Activated CD4-positive, alpha-beta T cell treated with anti-CD3 and anti-CD28 coated beads, Interleukin-2, amount 50 U/mL, for 16 hours (primary cell): ENCODE results near the gene COX10.
"Not testable (repeated sequence)": the region's sequence is repeated elsewhere in the genome, so short reads cannot be mapped to it uniquely, and the experiment has no call there.

ENCODE experiments used
- DNase-seq: peaks from one replicate; pipeline ENCODE4 v3.0.0-alpha.2; 2020

The COX10 gene

DNA sequence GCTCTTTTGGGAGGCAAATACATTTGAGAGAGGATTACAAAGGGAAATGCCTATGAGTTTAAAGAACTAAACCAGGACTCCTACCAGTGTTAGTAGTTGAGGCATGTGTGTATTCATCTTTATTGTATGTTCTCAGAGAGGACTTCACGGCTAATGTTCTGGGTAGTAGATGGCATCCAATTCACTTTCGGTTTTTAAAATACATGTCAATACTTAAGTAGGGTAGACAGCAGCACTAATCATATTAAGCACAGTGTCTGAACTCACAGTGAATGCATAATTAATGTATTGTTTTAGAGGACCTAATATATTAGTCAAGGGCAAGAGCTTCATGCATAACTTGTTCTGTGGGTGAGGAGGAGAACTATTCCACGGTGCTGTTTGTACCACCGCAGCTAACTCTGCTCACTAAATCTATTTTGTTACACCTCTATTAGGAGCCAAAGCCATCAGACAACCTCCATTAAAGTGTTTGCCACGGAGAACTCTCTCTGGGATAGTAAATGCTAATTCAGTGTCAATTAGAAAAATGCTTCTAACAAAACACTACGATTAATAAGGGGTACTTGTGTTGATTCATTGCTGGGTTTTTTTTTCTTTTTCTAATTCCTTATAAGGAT lies 56.3 kb downstream of the COX10 start:
- no peak for DNase-seq

DNA sequence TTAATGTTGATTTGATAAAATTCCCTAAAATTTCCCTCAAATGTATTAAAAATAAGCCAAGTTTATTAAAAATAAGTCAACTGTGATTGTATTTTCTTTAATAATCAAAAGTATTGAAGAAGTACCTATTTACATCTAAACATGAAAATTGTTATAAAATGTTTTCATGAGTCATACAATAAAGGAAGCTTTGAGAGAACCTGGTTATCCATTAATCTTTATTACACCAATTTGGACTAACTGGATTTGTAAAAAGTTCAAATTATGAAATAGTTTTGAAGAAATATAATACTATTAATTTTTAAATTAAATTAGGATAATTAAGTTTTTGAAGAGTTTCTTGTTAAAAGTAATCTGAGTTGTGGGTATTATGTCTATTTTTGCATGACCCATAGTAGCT lies 63.8 kb downstream of the COX10 start:
- DNase-seq = no peak

DNA sequence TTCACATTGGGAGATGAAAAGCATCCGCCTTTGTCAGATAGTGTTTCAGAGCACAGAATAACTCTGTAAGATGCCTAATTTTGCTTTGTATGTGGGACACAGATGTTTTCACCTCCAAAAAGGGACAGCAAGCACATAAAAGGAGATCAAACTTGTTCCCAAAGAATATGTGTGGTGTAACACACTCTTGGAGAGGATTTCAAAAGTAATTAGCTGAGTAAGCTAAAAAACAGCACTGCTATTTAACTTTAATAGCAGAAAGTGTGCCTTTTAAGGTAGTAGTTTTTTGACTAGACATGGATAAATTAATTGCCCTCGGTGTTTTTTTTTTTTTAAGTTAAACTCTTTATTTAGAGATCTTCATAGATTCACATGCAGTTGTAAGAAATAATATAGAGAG lies 65.2 kb downstream of the COX10 start:
- DNase-seq = no peak

DNA sequence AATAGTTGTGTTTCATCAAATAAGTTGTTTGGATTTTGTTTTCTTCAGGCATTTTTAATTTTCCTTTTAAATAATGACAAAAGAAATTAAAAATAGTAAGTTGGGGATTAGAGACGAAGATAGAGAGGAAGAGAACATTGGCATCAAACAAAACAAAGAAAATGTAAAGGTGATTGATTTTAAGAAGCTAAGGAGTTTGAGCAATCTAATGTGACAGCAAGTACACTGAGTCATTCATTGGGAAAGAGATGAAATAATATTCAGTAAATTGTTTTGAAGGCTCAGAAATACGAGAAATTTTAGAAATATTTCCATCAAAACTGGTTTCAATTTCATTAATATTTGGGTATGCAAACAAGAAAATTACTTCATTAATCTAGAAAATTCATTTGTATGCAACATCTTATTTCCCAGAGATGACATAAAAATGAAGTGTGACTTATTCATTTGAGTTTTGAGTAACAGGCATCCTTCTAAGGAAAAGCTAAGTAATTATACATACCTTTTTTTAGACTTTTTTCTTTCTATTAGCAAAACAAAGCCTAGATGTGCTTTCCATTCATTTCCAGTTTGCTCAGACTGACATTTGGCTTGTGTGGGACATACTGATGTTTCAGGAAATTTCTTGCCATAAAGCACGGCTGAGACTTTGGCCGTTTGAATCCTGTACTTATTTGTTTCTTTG lies 66.7 kb downstream of the COX10 start:
- no peak for DNase-seq

DNA sequence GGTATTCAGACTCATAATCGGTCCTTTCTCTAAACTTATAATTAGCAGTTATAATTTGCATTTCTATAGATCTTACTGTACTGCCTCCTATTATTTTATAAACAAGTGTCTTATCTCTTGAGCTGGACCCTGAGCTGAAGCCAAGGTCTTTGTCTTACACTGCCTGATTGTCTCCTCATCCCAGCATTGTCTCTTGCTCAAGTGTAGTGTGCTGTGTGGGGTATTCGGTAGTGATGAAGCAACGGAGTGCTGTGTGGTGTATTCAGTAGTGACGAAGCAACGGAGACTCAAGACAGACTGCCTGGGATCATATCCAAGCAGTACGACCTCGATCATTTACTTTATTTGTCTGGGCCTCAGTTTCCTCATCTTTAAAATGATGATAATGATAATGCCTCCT lies 69.3 kb downstream of the COX10 start:
- no peak for DNase-seq

DNA sequence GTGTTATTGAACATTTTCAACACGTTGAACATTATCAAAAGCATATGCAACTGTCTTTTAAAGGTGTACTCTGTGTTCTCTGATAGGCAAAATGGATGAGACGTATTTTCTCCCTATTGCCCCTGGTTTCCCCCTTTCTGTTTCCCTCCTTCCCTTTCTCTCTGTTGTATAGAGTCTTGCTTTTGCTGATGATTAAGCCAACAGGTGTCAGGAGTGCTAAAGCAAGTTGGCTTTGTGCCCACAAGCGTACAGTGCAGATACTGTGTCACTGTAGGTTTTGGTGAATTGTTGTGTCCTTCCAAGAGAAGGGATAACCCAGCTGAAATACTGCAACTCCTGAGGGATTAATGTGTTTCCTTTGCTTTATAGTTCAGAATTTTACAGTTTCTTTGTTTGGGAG lies 74.4 kb downstream of the COX10 start:
- DNase-seq = no peak

DNA sequence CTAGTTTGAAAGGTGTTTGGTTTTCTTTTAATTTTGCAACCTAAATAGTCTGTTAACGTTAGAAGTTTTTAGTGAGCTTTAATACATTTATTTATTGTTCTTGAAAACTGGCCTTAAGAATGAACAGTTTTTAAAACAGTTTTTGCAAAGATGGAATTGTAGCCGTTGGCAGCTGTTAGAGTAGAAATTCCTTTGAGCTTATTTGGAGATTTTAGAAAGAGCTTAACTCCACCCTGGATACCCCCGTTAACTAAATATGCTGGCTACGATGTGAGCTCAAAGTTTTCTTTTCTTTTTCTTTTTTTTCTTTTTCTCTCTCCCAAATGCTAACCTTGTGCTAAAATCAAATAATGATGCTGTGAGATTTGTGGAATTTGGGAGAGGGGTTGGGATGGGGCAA lies 75.2 kb downstream of the COX10 start:
- DNase-seq = no peak

DNA sequence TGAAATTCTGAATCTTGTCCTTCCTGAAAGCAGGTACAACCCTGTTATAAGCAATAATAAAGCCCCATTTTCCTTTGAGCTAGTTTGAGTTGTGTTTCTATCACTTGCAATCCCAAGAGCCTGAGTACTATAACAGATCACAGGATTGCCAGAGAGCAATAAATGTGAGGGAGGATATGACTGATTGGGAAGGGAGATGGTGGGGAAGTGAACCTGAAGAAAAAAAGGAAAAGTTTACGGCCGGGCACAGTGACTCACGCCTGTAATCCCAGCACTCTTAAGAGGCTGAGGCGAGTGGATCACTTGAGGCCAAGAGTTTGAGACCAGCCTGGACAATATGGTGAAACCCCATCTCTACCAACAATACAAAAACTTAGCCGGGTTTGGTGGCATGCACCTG lies 80.4 kb downstream of the COX10 start:
- DNase-seq = no peak

DNA sequence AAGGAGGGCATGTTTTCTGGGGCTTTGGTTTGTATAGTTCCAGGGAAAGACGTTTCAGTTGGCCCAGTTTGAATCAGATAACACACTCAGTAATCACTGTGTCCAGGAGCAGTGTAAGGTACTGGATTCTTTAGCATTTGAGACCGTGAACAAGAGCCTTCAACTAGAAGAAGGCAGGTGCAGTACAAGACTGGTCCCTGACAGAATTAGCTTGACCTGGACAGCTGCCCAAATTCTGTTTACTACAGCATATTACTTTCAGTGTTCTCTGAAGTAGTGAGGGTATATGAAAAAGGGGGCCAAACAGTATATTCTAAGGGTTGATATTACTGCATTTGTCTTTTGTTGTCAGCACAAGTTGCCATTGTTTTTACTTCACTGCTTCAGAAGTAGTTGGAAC lies 81.3 kb downstream of the COX10 start:
- DNase-seq = no peak

DNA sequence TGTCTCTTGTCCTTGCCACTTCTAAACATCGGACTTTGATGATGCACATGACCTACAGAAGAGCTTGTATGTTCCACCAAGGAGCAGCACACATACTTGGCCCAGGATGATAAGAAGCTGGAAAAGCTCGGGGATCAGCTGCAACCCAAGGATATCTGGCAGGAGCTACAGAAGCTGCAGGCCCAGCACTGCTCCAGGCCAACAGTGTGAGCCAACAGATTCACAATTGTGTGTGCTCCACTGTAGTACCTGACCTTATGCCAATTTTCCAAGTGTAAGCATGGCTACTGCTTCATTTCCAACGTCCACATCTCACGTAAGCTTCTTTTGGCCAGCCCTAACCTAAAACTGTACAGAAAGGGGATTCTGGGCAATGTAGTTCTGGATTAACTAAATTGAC lies 83.4 kb downstream of the COX10 start:
- no peak for DNase-seq

DNA sequence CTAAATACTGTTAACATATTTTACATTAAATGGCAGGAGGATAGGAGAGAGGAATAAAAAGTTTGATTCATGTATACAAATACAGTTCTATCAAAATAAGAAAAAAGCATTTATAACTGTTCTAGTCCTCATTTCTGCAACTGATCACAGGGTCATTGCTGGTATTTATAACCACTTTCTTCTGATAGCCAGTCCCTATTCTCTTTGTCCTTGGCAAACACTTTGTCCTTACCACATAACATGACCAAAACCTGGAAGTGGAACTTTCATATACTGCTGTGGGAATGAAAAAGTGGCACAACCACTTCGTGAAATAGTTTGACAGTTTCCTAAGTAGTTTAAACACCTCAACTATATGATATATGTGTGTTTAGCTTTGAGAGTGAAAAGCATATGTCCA lies 84.1 kb downstream of the COX10 start:
- DNase-seq = no peak

DNA sequence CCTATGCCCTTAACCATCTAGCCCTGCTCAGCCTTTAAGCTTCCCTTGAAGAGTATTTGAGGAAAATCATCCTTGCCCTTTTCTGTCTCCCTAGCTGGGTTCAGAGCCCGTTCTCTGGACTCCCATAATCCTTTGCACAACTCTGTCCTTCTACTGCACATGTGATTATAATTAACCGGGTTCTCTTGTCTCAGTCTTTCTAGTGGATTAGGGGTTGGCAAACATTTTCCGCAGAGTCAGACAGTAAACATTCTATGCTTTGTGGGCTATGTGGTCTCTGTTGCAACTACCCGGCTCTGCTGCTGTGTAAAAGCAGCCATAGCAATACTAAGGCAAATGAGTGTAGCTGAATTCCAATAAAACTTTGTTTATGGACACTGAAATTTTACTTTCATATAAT lies 87.4 kb downstream of the COX10 start:
- no peak for DNase-seq

DNA sequence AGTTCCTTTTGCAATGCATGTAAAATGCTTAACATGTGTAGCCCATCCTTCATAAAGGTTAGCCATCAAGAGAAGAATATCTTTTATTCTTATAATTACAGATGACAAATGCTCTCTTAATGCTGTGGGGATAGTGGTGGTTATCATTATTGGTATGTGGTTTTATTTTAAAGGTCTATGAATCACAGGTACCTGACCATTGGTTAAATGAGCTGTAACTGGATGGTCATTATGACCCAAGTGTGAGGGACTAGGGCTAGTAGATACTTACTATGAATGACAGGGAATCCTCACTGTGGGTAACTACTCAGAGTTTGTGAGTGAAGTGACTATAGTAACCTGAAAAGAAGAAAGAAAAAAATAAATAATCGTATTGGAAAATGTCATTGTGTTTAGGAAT lies 88.5 kb downstream of the COX10 start:
- no peak for DNase-seq

DNA sequence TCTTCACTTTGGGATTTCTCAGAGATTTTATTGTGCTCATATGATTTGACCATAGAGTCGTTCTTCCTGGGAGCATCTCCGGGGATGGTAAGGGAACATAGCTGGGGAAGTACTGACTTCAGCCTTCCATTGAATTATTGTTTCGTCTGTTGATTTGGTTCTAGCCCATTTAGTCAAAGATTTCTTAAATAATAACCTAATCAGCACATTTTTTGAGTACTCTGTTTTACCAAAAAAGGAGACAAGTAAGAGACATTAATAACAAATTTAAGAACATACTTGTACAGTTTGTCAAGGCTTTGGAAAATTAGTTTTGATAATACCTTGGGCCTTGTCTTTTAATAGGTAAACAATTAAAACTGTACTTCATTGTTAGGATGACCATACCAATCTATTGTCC lies 89.4 kb downstream of the COX10 start:
- no peak for DNase-seq

DNA sequence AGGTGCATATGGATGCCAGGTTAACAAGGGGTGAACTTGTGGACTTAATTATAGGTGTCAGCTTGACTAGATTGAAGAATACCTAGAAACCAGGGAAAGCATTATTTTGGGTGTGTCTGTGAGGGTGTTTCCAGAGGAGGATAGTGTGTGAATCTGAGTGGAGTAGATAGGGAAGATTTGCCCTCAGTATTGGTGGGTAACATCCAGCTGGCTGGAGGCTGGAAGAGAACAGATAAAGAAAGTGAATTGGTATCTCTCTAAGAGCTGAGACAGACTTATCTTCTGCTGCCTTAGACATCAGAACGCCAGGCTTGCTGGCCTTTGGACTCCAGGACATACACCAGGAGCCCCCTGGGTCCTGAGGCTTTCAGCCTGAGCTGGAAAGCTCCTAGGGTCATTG lies 92.1 kb downstream of the COX10 start:
- no peak for DNase-seq

DNA sequence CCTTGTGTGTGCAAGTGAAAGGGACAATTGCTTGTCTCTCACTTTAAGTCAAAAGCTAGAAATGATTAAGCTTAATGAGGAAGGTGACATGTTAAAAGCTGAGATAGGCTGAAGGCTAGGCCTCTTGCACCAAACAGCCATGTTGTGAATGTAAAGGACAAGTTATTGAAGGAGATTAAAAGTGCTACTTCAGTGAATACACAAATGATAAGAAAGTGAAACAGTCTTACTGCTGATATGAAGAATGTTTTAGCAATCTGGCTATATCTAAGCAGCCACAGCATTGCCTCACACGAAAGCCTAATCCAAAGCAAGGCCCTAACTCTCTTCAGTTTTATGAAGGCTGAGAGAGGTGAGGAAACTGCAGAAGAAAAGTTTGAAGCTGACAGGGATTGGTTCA lies 96.3 kb downstream of the COX10 start:
- no peak for DNase-seq

DNA sequence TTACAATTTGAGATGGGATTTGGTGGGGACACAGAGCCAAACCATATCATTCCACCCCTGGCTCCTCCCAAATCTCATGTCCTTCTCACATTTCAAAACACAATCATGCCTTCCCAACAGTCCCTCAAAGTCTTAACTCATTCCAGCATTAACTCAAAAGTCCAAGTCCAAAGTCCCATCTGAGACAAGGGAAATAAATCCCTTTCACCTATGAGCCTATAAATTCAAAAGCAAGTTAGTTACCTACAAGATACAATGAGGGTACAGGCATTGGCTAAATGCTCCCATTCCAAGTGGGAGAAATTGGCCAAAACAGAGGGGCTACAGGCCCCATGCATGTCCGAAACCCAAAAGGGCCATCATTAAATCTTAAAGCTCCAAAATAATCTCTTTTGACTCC lies 98.5 kb downstream of the COX10 start:
- not testable (repeated sequence) for DNase-seq

DNA sequence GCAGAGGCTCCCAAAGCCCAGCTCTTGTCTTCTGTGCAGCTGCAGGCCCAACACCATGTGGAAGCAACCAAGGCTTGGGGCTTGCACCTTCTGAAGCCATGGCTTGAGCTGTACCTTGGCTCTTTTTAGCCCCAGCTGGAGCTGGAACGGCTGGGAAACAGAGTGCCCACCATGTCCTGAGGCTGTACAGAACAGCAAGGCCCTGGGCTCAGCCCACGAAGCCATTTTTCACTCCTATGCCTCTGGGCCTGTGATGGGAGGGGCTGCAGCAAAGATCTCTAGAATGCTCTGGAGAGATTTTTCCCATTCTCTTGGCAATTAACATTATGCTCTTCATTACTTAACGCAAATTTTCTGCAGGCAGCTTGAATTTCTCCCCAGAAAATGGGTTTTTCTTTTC lies 99.3 kb downstream of the COX10 start:
- no peak for DNase-seq

DNA sequence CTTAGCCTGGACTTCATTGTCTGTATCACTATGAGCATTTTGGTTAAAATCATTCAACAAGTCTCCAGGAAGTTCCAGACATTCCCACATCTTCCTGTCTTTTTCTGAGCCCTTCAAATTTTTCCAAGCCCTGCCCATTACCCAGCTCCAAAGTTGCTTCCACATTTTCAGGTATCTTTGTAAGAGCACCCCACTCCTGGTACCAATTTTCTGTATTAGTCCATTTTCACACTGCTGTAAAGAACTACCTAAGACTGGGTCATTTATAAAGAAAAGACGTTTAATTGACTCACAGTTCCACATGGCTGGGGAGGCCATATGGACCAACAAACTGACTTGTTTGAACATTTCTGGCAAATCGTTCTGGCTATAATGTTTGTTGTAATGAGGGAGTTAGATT lies 100.0 kb downstream of the COX10 start:
- no peak for DNase-seq

DNA sequence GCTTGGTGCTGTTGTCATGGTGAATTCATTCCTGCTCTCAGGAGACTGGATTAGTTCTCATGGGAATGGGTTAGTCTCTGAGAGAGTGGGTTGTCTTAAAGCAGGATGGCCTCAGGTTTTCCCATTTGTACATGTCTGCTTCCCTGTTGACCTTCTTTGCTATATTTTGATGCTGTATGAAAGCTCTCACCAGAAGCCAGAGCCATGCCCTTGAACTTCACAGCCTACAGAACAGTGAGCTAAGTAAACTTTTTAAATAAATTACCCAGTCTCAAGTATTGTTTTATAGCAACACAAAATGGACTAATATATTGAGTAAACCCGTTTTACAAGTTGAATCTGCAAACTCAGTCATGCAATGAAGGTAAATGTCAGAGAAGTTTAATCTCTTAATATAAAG lies 100.6 kb downstream of the COX10 start:
- no peak for DNase-seq

DNA sequence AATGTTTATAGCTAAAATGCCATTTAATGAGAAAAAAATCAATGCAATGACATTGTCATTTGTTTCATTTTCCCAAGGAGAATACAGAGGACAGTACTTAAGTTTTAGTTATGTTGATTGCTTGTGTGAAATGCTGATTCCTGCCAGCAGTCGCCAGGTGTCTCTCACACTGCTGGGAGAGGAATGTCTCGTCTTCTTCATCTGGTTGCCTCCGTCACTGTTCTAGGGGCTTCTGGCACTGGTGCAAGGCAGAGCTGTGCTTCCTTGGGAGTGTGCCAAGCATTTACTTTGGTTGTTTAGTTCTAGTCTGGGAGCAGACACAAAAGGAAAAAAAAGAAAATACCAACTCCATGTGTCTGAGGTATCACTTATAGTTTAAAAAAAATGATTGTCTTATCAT lies 107.7 kb downstream of the COX10 start:
- DNase-seq = not testable (repeated sequence)

DNA sequence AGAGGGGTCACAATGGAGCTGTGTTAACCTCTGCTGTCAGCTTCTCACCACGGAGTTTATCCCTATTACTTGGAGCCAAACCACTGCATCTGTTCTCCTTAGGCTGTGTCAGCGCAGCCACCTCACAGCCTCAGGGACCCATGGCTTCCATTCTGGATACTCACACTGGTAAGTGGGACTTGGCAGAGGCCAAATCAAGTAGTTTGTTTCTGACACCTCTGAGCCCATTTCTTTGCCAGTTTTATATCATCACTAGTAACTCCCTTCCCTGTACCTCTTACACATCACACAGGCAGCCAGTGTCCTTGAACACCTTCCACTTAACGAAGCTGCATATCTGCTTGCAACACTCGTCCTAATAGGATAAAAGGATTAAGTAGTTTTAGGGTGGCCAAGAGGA lies 108.5 kb downstream of the COX10 start:
- DNase-seq = not testable (repeated sequence)

DNA sequence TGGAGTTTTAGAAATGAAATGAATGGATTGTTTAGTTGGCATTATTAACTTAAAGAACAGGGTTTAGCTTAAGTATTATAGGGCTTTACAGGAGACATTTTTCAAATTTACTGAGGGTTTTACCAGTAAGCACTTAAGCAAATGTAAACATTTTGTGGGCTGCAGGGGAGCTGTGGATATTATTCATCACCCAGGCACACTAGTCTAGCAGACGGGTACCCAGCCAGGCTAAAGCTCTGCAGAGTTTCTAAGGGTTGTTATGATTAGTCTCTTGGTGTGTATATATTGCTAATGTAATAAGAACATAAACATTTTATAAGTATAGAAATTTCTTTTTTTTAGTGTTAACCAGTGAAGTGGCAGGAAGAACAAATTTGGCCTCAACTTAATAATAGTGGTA lies 110.6 kb downstream of the COX10 start:
- DNase-seq = not testable (repeated sequence)

DNA sequence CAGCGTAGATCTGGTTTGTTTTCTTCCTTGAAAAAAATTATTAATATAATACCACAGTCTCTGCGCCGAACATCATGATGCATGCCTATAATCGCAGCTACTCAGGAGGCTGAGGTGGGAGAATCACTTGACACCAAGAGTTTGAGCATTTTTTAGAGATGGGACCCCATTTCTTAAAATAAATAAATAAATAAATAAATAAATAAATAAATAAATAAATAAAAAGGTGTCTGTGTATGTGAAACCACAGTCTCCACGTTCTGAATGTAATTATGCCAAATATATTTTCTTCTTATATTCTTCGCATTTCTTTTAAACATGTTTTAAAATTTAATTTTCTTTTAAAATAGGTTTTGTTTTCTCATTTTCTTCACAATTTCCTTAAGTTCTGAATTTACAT lies 112.8 kb downstream of the COX10 start:
- not testable (repeated sequence) for DNase-seq

DNA sequence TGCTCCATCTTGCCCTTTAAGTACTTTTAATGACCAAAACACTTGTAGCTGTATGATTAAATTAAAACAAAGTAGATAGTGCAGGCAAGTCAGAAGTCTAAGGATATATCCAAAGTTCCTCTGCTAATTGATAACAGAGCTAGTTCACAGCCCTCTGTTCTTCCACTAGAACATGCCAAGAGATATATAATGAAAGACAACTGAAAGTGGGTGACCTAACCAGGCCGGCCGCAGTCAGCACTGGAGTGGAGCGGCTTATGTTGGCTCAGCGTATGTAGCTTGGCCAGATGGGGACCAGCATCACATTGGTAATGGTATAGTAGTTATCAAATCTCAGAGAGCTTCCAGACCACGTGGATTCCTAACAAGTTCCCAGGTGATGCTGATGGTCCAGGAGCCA lies 115.2 kb downstream of the COX10 start:
- DNase-seq = not testable (repeated sequence)
